ENCODE data around the gene PRPSAP2. TPM values are rescaled to one million over a fixed set of nuclear protein-coding genes. Genes with fewer than 3 reads are reported as not detected.

The PRPSAP2 gene
- total RNA-seq, 1 donor from 2014 or later = 26.3 TPM

- no peak for DNase-seq
- intact Hi-C loops (cut with DNase I) = no loop called here
- ATAC-seq = no peak
- H3K4me1 ChIP-seq = no peaks in the 10 kb centered on the region
- H3K4me3 ChIP-seq = no peak overlapping the region
- H3K9me3 ChIP-seq = no peaks in the 10 kb centered on the region
- TF ChIP-seq, protein P1, sequence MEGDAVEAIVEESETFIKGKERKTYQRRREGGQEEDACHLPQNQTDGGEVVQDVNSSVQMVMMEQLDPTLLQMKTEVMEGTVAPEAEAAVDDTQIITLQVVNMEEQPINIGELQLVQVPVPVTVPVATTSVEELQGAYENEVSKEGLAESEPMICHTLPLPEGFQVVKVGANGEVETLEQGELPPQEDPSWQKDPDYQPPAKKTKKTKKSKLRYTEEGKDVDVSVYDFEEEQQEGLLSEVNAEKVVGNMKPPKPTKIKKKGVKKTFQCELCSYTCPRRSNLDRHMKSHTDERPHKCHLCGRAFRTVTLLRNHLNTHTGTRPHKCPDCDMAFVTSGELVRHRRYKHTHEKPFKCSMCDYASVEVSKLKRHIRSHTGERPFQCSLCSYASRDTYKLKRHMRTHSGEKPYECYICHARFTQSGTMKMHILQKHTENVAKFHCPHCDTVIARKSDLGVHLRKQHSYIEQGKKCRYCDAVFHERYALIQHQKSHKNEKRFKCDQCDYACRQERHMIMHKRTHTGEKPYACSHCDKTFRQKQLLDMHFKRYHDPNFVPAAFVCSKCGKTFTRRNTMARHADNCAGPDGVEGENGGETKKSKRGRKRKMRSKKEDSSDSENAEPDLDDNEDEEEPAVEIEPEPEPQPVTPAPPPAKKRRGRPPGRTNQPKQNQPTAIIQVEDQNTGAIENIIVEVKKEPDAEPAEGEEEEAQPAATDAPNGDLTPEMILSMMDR (IDR thresholded peaks at IDR 0.05) = no peak
- no peaks in the 10 kb centered on the region for H3K27me3 ChIP-seq
- peaks cover 45% of the 10 kb centered on the region for H3K36me3 ChIP-seq
- H3K27ac ChIP-seq = no peak overlapping the region
These were observed 9.2 kb downstream of the PRPSAP2 start for GRCh38 chr17:18866866-18867813.

- H3K4me3 ChIP-seq = no peak overlapping the region
- H3K36me3 ChIP-seq = peaks cover 92% of the 10 kb centered on the region
- no peaks in the 10 kb centered on the region for H3K9me3 ChIP-seq
- ATAC-seq (no peak), DNase-seq (no peak)
- TF ChIP-seq, protein P1 (IDR thresholded peaks at IDR 0.05) = no peak
- H3K27me3 ChIP-seq = no peaks in the 10 kb centered on the region
- intact Hi-C loops (cut with DNase I) = no loop called here
- no peaks in the 10 kb centered on the region for H3K4me1 ChIP-seq
- no peak overlapping the region for H3K27ac ChIP-seq
These were observed 19.2 kb downstream of the PRPSAP2 start for GRCh38 chr17:18877104-18877645.

DNA sequence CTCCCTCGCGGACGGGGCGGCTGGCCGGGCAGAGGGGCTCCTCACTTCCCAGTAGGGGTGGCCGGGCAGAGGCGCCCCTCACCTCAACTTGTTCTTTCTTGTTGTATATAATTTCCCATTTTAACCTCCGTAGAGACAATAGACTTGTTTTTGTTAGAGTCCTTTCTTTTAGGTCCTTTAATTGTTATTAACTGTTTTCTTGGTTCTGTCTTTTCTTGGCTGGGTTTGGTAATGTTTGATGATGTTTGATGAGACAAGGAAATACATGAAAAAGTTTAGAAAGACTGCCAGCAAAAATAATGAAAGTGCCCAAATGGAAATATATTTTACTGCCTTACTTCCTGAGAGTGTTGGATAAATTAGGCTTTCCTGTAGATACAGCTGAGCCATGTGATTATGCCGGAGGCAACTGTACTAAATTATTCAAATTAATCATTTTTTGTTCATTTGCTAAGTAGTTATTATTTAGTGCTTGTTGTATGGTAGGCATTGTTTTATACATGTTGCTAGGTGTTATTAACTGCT, 30.9 kb downstream of the PRPSAP2 start:
- H3K36me3 ChIP-seq = peaks cover 36% of the 10 kb centered on the region
- no peak overlapping the region for H3K4me3 ChIP-seq
- H3K4me1 ChIP-seq = peaks cover 6% of the 10 kb centered on the region
- no peaks in the 10 kb centered on the region for H3K27me3 ChIP-seq
- DNase-seq (no peak), ATAC-seq (no peak)
- TF ChIP-seq, protein P1 (IDR thresholded peaks at IDR 0.05) = no peak
- intact Hi-C loops (cut with DNase I) = no loop called here
- H3K9me3 ChIP-seq = no peaks in the 10 kb centered on the region
- H3K27ac ChIP-seq = no peak overlapping the region

- DNase-seq (no peak), ATAC-seq (no peak)
- intact Hi-C loops (cut with DNase I) = no loop called here
- peaks cover 6% of the 10 kb centered on the region for H3K4me1 ChIP-seq
- no peaks in the 10 kb centered on the region for H3K9me3 ChIP-seq
- no peak overlapping the region for H3K4me3 ChIP-seq
- peaks cover 28% of the 10 kb centered on the region for H3K36me3 ChIP-seq
- TF ChIP-seq, protein P1 (IDR thresholded peaks at IDR 0.05) = no peak
- no peak overlapping the region for H3K27ac ChIP-seq
- no peaks in the 10 kb centered on the region for H3K27me3 ChIP-seq
These were observed 31.7 kb downstream of the PRPSAP2 start for GRCh38 chr17:18889658-18890057.

GRCh38 chr17:18891541-18891940, 33.6 kb downstream of the PRPSAP2 start:
- H3K27ac ChIP-seq = no peak overlapping the region

More at GRCh38 chr17:18891541-18891940, 33.6 kb downstream of the PRPSAP2 start:
- ATAC-seq (no peak), DNase-seq (no peak)
- H3K9me3 ChIP-seq = no peaks in the 10 kb centered on the region
- intact Hi-C loops (cut with DNase I) = no loop called here
- H3K36me3 ChIP-seq = peaks cover 23% of the 10 kb centered on the region
- no peak overlapping the region for H3K4me3 ChIP-seq
- TF ChIP-seq, protein P1 (IDR thresholded peaks at IDR 0.05) = no peak
- H3K27me3 ChIP-seq = no peaks in the 10 kb centered on the region
- H3K4me1 ChIP-seq = peaks cover 6% of the 10 kb centered on the region

Data from upper lobe of right lung (tissue), 1 donor.